SK-N-MC (cell line): ENCODE data around the gene SLC22A9.

Source experiments
- EZH2 ChIP-seq: fragments of 200-600 bp; sonication (generic); IDR thresholded peaks from one replicate; pipeline ENCODE4 v1.6.1; 2017; ENCODE audit warnings: antibody characterized with exemption
- FOXP2 ChIP-seq: optimal IDR thresholded peaks from 2 replicates; pipeline ENCODE3; 2011; ENCODE audit warnings: mild to moderate bottlenecking, moderate library complexity; ENCODE audit not compliant: insufficient read depth; ENCODE audit errors: extremely low read length, control extremely low read depth
- POLR2AphosphoS5 ChIP-seq: IDR thresholded peaks from 2 replicates; pipeline ENCODE4 v1.6.1; 2012; ENCODE audit warnings: mild to moderate bottlenecking, low read depth, low read length, borderline replicate concordance

DNA sequence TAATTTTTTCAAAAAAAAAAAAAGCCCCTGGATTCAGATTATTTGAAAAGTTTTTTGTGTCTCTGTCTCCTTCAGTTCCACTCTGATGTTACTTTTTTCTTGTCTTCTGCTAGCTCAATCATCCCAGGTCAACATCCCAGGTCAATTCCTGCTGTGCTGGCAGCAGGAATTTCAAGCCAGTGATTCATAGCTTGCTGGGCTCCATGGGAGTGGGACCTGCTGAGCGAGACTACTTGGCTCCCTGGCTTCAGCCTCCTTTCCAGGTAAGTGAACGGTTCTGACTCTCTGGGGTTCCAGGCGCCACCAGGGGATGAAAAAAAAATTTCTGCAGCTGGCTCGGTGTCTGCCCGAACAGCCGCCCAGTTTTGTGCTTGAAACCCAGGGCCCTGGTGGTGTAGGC lies 90.0 kb downstream of the SLC22A9 start:
- TF ChIP-seq POLR2AphosphoS5 (no peak), FOXP2 (no peak), EZH2 (no peak)
